HG03175 (cell line): ENCODE data around the gene RIPOR3.
"Not testable (repeated sequence)": the region's sequence is repeated elsewhere in the genome, so short reads cannot be mapped to it uniquely, and the experiment has no call there.

Experiments
- ATAC-seq: cut with Tn5 transposase; IDR thresholded peaks from one replicate; pipeline ENCODE4 v1.9.1; 2021; ENCODE audit warnings: mild to moderate bottlenecking, moderate library complexity; ENCODE audit not compliant: unreplicated experiment

RIPOR3 gene

GRCh38 chr20:50724851-50725723, 33.7 kb upstream of the RIPOR3 start:
- no peak for ATAC-seq

DNA sequence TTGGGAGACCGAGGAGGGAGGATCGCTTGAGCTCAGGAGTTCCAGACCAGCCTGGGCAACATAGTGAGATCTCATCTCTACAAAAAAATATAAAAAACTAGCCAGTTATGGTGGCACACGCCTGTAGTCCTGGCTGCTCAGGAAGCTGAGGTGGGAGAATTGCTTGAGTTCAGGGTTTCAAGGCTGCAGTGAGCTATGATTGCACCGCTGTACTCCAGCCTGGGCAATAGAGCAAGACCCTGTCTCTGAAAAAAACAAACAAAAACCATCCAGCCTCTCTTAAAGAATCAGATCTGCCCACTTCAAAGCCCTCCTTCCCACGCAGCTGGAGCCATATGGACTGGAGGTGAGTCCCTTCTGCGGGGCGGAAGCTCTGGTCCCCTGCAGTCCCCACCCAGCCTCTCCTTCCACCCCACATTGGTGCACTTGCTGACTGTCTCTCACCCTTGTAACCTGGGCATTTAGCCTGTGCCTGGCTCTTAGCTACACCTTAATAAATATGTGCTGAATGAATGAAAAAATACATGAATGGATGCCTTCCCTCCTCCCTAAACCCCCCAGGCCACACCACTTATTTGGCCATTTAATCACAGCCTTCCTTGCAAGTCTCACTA, 32.9 kb upstream of the RIPOR3 start:
- ATAC-seq = no peak

- no peak for ATAC-seq
Measured at GRCh38 chr20:50723672-50724071, 32.3 kb upstream of the RIPOR3 start.

DNA sequence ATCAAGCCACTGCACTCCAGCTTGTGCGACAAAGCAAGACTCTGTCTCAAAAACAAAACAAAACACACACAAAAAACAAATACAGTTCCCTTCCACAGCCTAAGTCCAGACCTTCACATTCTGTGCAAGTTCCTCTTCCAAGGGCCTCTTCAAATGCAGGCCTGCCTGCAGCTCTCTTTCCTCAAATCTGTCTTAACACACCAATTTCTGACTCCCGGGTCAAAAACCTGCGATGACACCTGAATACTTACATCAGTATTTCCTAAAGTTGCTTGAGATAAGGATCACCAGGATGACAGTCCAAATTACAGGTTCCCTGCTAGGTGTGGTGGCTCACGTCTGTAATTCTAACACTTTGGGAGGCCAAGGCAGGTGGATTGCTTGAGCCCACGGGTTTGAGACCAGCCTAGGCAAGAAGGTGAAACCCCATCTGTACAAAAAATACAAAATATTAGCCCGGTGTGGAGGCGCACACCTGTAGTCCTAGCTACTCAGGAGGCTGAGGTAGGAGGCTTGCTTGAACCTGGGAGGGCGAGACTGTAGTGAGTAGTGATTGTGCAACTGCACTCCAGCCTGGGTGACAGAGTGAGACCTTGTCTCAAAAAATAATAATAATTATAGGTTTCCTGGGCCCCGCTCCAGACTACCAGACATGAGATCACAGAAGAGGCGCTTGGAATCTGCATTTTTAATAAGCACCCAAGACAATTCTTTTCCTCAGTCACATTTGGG, 31.2 kb upstream of the RIPOR3 start:
- ATAC-seq = no peak

- ATAC-seq = no peak
Measured at GRCh38 chr20:50721881-50722281, 30.5 kb upstream of the RIPOR3 start.

DNA sequence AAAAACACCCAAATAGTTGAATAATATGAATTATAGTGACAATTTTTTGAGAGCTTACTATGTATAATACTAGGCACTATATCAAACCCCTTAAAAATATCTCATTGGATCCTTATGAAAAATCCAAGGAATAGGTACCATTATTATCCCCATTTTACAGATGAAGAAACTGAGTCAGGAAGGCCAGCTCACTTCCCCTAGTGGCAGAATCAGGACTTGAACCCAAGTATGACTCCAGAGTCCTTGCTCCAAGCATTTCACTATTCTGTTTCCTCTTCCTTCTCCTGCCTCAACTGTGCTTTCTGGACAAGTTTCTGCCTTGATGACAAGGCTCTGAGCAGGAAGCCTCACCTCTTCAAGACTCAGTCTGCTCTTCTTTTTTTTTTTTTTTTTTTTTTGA, 29.2 kb upstream of the RIPOR3 start:
- no peak for ATAC-seq

DNA sequence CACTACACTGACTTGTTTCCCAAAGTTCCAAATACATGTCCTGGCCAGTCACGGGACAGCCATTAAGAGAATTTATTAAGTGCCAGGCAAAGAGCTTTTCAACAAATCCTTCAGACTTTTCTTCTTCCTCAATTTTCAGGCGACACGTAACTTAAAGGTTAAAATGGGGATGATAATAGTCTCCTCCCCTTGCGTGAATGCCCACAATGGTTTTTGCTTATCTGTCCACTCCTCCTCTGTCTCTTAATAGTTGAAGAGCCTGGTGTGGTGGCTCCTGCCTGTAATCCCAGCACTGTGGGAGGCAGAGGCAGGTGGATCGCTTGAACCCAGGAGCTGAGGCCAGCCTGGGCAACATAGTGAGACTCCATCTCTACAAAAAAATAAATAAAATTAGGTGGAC, 28.7 kb upstream of the RIPOR3 start:
- no peak for ATAC-seq

DNA sequence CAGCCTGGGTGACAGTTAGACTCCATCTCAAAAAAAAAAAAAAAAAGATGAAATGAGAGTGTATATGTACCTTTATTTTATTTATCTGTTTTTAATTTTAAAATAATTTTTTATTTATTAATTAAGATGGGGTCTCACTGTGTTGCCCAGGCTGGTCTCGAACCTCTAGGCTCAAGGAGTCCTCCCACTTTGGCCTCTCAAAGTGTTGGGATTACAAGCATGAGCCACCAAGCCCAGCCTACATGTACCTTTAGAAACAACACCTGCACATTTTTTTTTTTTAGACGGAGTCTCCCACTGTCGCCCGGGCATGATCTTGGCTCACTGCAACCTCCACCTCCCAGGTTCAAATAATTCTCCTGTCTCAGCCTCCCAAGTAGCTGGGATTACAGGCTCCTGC, 28.0 kb upstream of the RIPOR3 start:
- ATAC-seq = no peak

DNA sequence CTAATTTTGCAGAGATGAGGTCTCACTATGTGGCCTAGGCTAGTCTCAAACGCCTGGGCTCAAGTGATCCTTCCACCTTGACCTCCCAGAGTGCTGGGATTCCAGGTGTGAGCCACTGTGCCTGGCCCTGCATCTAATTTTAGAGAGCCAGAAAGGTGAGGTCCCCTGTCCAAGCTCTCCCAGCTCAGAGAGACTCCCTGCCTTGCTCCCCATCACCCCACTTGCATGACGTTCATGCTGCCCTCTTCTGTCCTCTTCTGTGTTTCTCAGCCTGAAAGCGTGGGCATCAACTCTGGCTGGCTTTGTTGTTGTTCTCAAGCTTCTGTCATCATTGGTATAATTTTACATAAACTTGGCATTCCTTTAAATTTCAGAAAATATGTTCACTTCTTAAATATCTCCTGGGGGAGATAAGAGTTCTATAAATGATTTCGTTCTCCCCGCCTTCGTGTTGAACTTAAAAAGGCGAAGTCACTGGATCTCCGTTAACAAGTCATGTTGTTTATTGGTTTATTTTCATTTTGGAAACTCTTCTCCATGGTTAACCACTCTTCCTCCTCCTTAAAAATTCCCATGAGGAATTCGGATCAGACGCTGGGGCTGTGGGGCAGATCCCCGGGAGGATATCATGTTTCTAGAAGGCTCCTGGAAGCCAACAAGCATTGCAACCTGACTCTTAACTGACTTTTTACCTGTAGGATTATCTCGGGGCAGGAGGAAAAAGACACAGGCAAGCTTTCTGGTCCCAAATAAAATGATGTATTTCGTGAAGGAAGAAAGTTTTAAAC, 26.8 kb upstream of the RIPOR3 start:
- ATAC-seq = no peak

DNA sequence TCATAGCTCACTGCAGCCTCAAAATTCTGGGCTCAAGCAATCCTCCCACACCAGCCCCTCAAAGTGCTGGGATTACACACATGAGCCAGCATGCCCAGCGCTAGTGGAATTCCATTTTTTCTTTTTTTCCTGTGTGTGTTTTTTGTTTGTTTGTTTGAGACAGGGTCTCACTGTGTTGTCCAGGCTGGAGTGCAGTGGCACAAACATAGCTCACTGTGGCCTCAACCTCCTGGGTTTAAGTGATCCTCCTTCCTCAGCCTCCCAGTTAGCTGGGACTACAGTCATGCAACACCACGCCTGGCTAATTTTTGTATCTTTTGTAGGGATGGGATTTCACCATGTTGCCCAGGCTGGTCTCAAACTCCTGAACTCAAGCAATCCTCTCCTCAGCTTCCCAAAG, 26.0 kb upstream of the RIPOR3 start:
- no peak for ATAC-seq

DNA sequence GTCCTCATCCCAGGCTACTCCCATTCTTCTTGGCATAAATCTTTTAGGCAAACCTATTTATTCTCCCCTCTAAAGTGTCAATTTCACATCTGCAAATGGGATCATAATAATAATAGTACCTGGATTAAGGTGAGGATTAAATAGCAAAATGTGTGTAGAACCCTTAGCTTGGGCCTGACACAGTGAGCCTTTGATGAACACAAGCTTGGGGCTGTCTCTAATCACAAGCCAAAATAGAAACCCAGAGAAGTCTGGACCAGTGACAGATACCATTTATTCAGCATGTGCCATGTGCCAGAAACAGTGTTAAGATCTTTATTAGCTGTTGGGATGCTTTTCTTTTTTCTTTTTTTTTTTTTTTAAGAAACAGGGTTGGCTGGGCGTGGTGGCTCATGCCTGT, 25.2 kb upstream of the RIPOR3 start:
- no peak for ATAC-seq

DNA sequence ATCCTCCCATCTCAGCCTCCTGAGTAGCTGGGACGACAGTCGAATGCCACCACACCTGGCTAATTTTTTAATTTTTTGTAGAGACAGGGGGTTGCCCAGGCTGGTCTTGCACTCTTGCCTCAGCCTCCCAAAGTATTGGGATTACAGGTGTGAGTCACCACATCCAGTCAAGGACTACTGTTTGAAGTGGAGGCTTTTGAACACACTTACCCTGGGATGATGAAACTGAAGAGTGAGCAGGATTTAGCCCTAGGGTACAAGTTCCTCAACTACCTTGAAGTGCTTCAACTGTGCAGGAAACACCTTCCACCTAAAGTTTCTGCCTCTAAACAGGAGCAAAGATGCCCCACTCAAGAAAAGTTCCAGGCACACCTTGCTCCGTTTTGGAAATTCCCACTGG, 24.4 kb upstream of the RIPOR3 start:
- no peak for ATAC-seq

GRCh38 chr20:50714426-50714825, 23.1 kb upstream of the RIPOR3 start:
- not testable (repeated sequence) for ATAC-seq

GRCh38 chr20:50713657-50714101, 22.3 kb upstream of the RIPOR3 start:
- no peak for ATAC-seq

GRCh38 chr20:50712771-50713656, 21.7 kb upstream of the RIPOR3 start:
- no peak for ATAC-seq

DNA sequence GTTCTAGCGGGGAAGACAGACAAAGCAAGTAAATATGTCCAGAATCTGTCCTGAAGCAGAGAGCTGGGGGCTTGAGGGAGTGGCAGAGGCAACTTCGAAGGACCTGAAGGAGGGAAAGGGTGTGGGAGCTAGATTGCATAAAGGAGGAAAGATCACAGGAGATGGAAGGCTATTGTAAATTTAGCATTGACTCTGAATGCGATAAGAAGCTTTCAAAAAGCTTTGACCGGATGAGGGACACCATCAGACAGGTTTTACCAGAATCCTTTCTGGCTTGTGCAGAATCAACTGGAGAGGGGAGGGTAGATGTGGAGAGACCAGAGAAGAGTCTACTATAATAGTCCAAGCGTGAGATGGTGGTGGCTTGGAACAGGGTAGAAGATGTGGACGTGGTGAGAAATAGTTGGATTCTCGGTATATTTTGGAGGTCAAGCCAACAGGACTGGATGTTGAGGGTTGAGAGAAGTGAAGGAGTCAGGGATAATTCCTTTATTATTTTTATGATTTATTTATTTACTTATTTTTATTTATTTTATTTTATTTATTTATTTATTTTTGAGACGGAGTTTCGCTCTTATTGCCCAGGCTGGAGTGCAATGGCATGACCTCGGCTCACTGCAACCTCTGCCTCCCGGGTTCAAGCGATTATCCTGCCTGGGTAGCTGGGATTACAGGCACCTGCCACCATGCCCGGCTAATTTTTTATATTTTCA, 19.9 kb upstream of the RIPOR3 start:
- ATAC-seq = no peak

DNA sequence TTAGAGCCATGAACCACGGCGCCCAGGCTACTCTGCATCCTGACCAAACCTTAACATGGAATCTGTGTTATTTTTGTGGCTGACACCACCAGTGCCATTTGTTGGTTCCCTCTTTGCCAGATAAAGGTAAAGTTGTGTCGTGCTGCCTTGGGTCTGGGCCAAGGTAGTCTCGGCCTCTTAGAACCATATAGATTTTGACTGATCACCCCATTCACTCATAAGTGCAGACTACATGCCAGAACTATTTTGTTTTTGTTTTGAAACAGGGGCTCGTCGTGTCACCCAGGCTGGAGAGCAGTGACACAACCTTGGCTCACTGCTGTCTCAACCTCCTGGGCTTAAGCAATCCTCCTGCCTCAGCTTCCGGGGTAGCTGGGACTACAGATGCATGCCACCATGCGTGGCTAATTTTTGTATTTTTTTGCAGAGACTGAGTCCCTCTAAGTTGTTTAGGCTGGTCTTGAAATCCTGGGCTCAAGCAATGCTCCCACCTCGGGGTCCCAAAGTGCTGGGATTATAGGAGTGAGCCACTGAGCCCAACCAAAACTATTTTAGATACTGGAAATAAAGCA, 19.2 kb upstream of the RIPOR3 start:
- no peak for ATAC-seq

- ATAC-seq = no peak
Measured at GRCh38 chr20:50709636-50709973, 18.3 kb upstream of the RIPOR3 start.
